Panc1 (cell line): ENCODE results near the gene ADARB1.

Experiments
- CTCF ChIP-seq: fragments of 450-650 bp; IDR thresholded peaks from 2 replicates; pipeline ENCODE4 v1.5.1; 2017; ENCODE audit warnings: mild to moderate bottlenecking
- TCF7L2 ChIP-seq: IDR thresholded peaks from 2 replicates; pipeline ENCODE4 v1.6.1; 2011; ENCODE audit warnings: mild to moderate bottlenecking, low read depth, low read length, inconsistent platforms

- TF ChIP-seq CTCF (no peak), TCF7L2 (no peak)
Observed at GRCh38 chr21:45250272-45250671, 175.9 kb downstream of the ADARB1 start.
